ENCODE data around the gene WIPF1.
A peak's percentile ranks its signal among the peaks of the same experiment; 100 is the strongest.

The WIPF1 gene

DNA sequence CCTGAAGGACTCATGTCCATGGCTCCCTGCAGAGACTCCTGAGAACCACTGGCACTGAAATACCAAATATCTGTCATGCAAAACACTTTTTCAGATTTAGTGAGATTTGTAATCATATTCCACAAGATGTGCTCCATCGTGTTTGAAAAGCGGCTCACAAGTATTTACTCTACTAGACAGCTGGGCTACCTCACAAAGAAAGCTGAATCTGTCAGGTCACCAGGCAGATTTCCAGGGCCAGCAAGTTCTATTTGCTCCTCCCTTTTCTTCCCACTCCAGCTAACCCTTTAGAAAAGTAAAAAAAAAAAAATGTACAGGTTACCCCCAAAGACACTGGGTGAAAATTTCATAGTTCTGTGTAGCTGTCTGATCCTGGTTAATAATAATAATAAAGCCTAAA lies 22.9 kb downstream of the WIPF1 start:
- DNase-seq (ENCODE audit: low read depth): peak; percentile 45
- no peak overlapping the region for H3K4me3 ChIP-seq (ENCODE audit: low read depth, low read length)
- no peak for TF ChIP-seq CTCF (conservative IDR thresholded peaks at IDR 0.05; ENCODE audit: low read depth, low read length)

- DNase-seq (ENCODE audit: low read depth): no peak
- H3K4me3 ChIP-seq (ENCODE audit: low read depth, low read length): no peak overlapping the region
- TF ChIP-seq CTCF (conservative IDR thresholded peaks at IDR 0.05; ENCODE audit: low read depth, low read length): no peak
Measured at GRCh38 chr2:174573621-174574081, 24.0 kb downstream of the WIPF1 start.

DNA sequence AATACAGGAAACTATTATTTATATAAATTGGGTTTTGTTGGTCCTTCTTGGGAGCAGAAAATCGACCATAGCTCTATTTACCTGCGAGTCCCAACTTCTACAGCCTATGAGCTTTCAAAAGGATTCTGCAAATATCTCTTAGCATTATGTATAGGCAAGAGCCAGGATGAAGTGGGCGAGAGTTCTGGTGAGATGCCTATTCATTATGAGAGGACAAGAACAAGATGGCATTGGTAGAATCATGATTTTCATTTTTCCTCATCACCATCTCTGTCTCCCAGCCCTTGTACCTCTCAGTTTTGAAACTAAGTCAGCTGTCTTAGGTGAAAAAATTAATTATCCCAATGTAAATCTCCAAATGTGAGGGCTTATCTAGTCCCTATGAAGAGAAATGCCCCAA lies 25.0 kb downstream of the WIPF1 start:
- TF ChIP-seq CTCF (conservative IDR thresholded peaks at IDR 0.05; ENCODE audit: low read depth, low read length): no peak
- DNase-seq (ENCODE audit: low read depth): no peak
- no peak overlapping the region for H3K4me3 ChIP-seq (ENCODE audit: low read depth, low read length)

DNA sequence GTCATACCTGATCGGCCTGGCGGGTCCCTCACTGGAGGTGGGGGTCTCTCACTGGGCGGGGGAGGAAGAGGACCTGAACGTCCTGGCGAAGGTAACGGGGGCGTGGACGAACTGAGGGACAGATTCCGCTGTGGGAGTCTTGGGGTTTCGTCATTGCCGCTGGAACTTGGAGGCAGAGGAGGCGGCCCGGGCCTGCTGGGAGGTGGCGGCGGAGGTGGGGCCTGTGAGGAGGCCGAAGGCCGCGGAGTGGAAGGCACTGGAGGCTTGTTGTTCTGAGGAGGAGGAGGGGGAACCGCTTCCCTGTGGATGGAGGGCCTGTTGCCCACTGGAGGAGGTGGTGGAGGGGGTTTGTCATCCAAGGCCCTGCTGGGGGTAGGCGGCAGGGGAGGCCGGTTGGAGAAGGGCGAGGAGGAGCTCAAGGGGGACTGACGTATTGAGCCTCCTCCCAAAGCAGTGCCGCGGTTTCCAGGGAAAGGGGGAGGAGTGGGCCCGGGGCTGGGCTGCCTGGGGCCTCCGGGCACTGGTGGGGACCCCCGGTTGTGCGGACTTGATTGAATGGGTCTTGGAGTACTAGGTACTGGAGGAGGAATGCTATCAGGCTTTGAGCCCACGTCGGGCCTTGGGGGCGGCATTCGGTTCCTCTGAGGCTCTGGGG lies 25.8 kb downstream of the WIPF1 start:
- no peak overlapping the region for H3K4me3 ChIP-seq (ENCODE audit: low read depth, low read length)
- no peak for TF ChIP-seq CTCF (conservative IDR thresholded peaks at IDR 0.05; ENCODE audit: low read depth, low read length)
- no peak for DNase-seq (ENCODE audit: low read depth)

- no peak overlapping the region for H3K4me3 ChIP-seq (ENCODE audit: low read depth, low read length)
- DNase-seq (ENCODE audit: low read depth): no peak
- TF ChIP-seq CTCF (conservative IDR thresholded peaks at IDR 0.05; ENCODE audit: low read depth, low read length): no peak
Measured at GRCh38 chr2:174570318-174570958, 27.2 kb downstream of the WIPF1 start.

- TF ChIP-seq CTCF (conservative IDR thresholded peaks at IDR 0.05; ENCODE audit: low read depth, low read length): no peak
- no peak for DNase-seq (ENCODE audit: low read depth)
Measured at GRCh38 chr2:174569678-174570077, 27.9 kb downstream of the WIPF1 start.

GRCh38 chr2:174568425-174568824 lies 29.2 kb downstream of the WIPF1 start:
- TF ChIP-seq CTCF (conservative IDR thresholded peaks at IDR 0.05; ENCODE audit: low read depth, low read length): no peak
- DNase-seq (ENCODE audit: low read depth): no peak
- H3K4me3 ChIP-seq (ENCODE audit: low read depth, low read length): no peak overlapping the region

More at GRCh38 chr2:174569678-174570077, 27.9 kb downstream of the WIPF1 start:
- H3K4me3 ChIP-seq (ENCODE audit: low read depth, low read length): no peak overlapping the region

Measured in choroid plexus epithelial cell (primary cell).